GM23338 (cell line): Measurements from ENCODE around the gene CRABP1. TPM values are rescaled to one million over a fixed set of nuclear protein-coding genes. Genes with fewer than 3 reads are reported as not detected.

Source experiments
- ATAC-seq: fragments of 200-7000 bp; cut with Tn5 transposase; 3 replicates; pipeline ENCODE4 v1.9.1; 2020
- DNase-seq: peaks from one replicate; pipeline ENCODE4 v3.0.0-alpha.2; 2015; ENCODE audit warnings: low spot score
- H2AFZ ChIP-seq: fragments of 200-600 bp; sonication (generic); 2 replicates; pipeline ENCODE4 v1.8.0; 2016; ENCODE audit warnings: antibody characterized with exemption, mild to moderate bottlenecking, moderate library complexity
- H3F3A ChIP-seq: fragments of 200-600 bp; sonication (generic); replicated peaks from 2 replicates; pipeline ENCODE4 v1.8.0; 2017; ENCODE audit warnings: antibody characterized with exemption, mixed run types, low read depth
- H3K27ac ChIP-seq: fragments of 200-600 bp; sonication (generic); 2 replicates; pipeline ENCODE4 v1.6.1; 2016; ENCODE audit warnings: low read depth
- H3K27me3 ChIP-seq: fragments of 200-600 bp; sonication (generic); 2 replicates; pipeline ENCODE4 v1.8.0; 2016; ENCODE audit warnings: mild to moderate bottlenecking, mixed run types, moderate library complexity; ENCODE audit not compliant: insufficient read depth
- H3K36me3 ChIP-seq: fragments of 200-600 bp; sonication (generic); 2 replicates; pipeline ENCODE4 v1.8.0; 2016; ENCODE audit warnings: mild to moderate bottlenecking; ENCODE audit not compliant: insufficient read depth
- H3K4me1 ChIP-seq: fragments of 200-600 bp; sonication (generic); 2 replicates; pipeline ENCODE4 v1.8.0; 2016; ENCODE audit warnings: mild to moderate bottlenecking, moderate library complexity; ENCODE audit not compliant: insufficient read depth
- H3K4me2 ChIP-seq: fragments of 200-600 bp; sonication (generic); 2 replicates; pipeline ENCODE4 v1.7.1; 2017; ENCODE audit warnings: mixed run types
- H3K4me3 ChIP-seq: fragments of 200-600 bp; sonication (generic); 2 replicates; pipeline ENCODE4 v1.6.1; 2016; ENCODE audit warnings: mixed run types
- H3K79me2 ChIP-seq: fragments of 200-600 bp; sonication (generic); replicated peaks from 2 replicates; pipeline ENCODE4 v1.8.0; 2017; ENCODE audit warnings: mild to moderate bottlenecking; ENCODE audit not compliant: insufficient read depth
- H3K9me2 ChIP-seq: fragments of 200-600 bp; sonication (generic); 2 replicates; pipeline ENCODE4 v1.8.0; 2017; ENCODE audit not compliant: insufficient read depth
- H4K20me1 ChIP-seq: fragments of 200-600 bp; sonication (generic); replicated peaks from 2 replicates; pipeline ENCODE4 v1.8.0; 2017; ENCODE audit warnings: mild to moderate bottlenecking; ENCODE audit not compliant: insufficient read depth
- H3K27ac Mint-ChIP-seq: 2 replicates; pipeline ENCODE4 v1.8.0; 2020; ENCODE audit warnings: inconsistent platforms, mild to moderate bottlenecking, moderate library complexity, mixed read lengths
- H3K27me3 Mint-ChIP-seq: 3 replicates; pipeline ENCODE4 v1.8.0; 2022; ENCODE audit warnings: low read depth, mild to moderate bottlenecking, moderate library complexity, mixed read lengths, inconsistent platforms; ENCODE audit not compliant: insufficient read depth, poor library complexity
- H3K36me3 Mint-ChIP-seq: 3 replicates; pipeline ENCODE4 v1.8.0; 2021; ENCODE audit warnings: low read depth, mild to moderate bottlenecking, inconsistent platforms, moderate library complexity, mixed read lengths
- H3K4me1 Mint-ChIP-seq: 3 replicates; pipeline ENCODE4 v1.8.0; 2020; ENCODE audit warnings: mild to moderate bottlenecking, inconsistent platforms, mixed read lengths
- H3K4me3 Mint-ChIP-seq: 3 replicates; pipeline ENCODE4 v1.8.0; 2021; ENCODE audit warnings: moderate library complexity, mild to moderate bottlenecking, inconsistent platforms, mixed read lengths
- H3K9me3 Mint-ChIP-seq: 3 replicates; pipeline ENCODE4 v1.8.0; 2020; ENCODE audit warnings: moderate library complexity, mild to moderate bottlenecking, inconsistent platforms, mixed read lengths
- CREB1 ChIP-seq: fragments of 250-450 bp; sonication (Bioruptor Pico); IDR thresholded peaks from 2 replicates; pipeline ENCODE4 v1.5.0; 2020; ENCODE audit warnings: low read depth, mild to moderate bottlenecking, moderate library complexity
- EZH2 ChIP-seq: fragments of 200-600 bp; sonication (generic); IDR thresholded peaks from one replicate; pipeline ENCODE4 v1.8.0; 2017; ENCODE audit warnings: antibody characterized with exemption, mild to moderate bottlenecking, low read depth; ENCODE audit not compliant: unreplicated experiment
- JUNB ChIP-seq: IDR thresholded peaks from one replicate; pipeline ENCODE4 v1.6.1; 2016; ENCODE audit warnings: antibody characterized with exemption; ENCODE audit not compliant: unreplicated experiment
- NANOG ChIP-seq: IDR thresholded peaks from 2 replicates; pipeline ENCODE4 v1.6.1; 2016; ENCODE audit warnings: antibody characterized with exemption, borderline replicate concordance
- STAT1 ChIP-seq: IDR thresholded peaks from one replicate; pipeline ENCODE4 v1.6.1; 2016; ENCODE audit warnings: antibody characterized with exemption; ENCODE audit not compliant: unreplicated experiment
- ZNF331 ChIP-seq: fragments of 250-450 bp; sonication (Bioruptor Pico); IDR thresholded peaks from 2 replicates; pipeline ENCODE4 v1.5.0; 2020; ENCODE audit warnings: low read depth, mild to moderate bottlenecking, moderate library complexity
- polyA plus RNA-seq: library from polyadenylated mRNA; unstranded; fragments of >200 nt; fragmentation: Nextera tagmentation; extraction: Ambion mirVana; gene quantifications from 2 replicates; pipeline ENCODE4 v1.2.1, GENCODE V29; 2016
- total RNA-seq: library from RNA; depleted of rRNA; stranded (reverse); fragments of >200 nt; shearing (Covaris generic); gene quantifications from 2 replicates; pipeline ENCODE4 v1.2.3, GENCODE V29; 2014
- TF ChIP-seq, protein P1 (sequence below), 2 experiments: fragments of 200-600 bp in 1 of 2; sonication (generic) in 1 of 2; conservative IDR thresholded peaks; 2 replicates each; pipeline versions ENCODE4 v1.5.1 to v1.6.1; 2016 to 2017; ENCODE audit warnings: antibody characterized with exemption in 2 of 2, low read depth in 2 of 2, mild to moderate bottlenecking in 2 of 2, moderate library complexity in 1 of 2
- TF ChIP-seq, protein P2 (sequence below): IDR thresholded peaks from 2 replicates; pipeline ENCODE4 v1.6.1; 2016; ENCODE audit warnings: antibody characterized with exemption
- TF ChIP-seq, protein P3 (sequence below): fragments of 250-450 bp; sonication (Bioruptor Pico); IDR thresholded peaks from 2 replicates; pipeline ENCODE4 v1.5.0; 2020; ENCODE audit warnings: mild to moderate bottlenecking, moderate library complexity
- TF ChIP-seq, protein P4 (sequence below): IDR thresholded peaks from one replicate; pipeline ENCODE4 v1.6.1; 2018; ENCODE audit warnings: antibody characterized with exemption; ENCODE audit not compliant: unreplicated experiment

The CRABP1 gene
- total and polyA plus RNA-seq, 2 experiments from 2014 or later = 156 to 522 TPM

DNA sequence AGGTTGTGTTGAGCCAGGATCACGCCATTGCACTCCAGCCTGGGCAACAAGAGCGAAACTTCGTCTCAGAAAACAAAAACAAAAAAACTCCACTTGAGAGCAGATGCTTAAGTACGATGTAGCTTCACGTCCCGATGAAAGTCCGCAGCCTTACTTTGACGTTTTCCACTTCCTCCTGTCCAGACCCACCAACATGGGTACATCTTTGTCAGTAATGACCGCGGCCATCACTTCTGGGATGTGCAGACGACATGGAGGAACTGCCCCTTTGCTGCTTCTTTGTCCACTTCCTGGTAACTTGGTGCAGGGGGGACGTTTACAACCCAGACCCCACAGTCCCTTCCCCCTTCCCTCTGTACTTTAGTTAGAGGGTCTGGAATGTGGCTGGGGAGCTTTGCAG, 48.7 kb downstream of the CRABP1 start (continued):
- TF ChIP-seq, protein P1, sequence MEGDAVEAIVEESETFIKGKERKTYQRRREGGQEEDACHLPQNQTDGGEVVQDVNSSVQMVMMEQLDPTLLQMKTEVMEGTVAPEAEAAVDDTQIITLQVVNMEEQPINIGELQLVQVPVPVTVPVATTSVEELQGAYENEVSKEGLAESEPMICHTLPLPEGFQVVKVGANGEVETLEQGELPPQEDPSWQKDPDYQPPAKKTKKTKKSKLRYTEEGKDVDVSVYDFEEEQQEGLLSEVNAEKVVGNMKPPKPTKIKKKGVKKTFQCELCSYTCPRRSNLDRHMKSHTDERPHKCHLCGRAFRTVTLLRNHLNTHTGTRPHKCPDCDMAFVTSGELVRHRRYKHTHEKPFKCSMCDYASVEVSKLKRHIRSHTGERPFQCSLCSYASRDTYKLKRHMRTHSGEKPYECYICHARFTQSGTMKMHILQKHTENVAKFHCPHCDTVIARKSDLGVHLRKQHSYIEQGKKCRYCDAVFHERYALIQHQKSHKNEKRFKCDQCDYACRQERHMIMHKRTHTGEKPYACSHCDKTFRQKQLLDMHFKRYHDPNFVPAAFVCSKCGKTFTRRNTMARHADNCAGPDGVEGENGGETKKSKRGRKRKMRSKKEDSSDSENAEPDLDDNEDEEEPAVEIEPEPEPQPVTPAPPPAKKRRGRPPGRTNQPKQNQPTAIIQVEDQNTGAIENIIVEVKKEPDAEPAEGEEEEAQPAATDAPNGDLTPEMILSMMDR (conservative IDR thresholded peaks at IDR 0.05; ENCODE audit: low read depth in 2 of 2) = no peak
- TF ChIP-seq STAT1 (no peak), CREB1 (CRISPR knock-in tag) (no peak), NANOG (no peak)
- TF ChIP-seq, protein P2, sequence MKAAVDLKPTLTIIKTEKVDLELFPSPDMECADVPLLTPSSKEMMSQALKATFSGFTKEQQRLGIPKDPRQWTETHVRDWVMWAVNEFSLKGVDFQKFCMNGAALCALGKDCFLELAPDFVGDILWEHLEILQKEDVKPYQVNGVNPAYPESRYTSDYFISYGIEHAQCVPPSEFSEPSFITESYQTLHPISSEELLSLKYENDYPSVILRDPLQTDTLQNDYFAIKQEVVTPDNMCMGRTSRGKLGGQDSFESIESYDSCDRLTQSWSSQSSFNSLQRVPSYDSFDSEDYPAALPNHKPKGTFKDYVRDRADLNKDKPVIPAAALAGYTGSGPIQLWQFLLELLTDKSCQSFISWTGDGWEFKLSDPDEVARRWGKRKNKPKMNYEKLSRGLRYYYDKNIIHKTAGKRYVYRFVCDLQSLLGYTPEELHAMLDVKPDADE = no peak
- TF ChIP-seq, protein P3, sequence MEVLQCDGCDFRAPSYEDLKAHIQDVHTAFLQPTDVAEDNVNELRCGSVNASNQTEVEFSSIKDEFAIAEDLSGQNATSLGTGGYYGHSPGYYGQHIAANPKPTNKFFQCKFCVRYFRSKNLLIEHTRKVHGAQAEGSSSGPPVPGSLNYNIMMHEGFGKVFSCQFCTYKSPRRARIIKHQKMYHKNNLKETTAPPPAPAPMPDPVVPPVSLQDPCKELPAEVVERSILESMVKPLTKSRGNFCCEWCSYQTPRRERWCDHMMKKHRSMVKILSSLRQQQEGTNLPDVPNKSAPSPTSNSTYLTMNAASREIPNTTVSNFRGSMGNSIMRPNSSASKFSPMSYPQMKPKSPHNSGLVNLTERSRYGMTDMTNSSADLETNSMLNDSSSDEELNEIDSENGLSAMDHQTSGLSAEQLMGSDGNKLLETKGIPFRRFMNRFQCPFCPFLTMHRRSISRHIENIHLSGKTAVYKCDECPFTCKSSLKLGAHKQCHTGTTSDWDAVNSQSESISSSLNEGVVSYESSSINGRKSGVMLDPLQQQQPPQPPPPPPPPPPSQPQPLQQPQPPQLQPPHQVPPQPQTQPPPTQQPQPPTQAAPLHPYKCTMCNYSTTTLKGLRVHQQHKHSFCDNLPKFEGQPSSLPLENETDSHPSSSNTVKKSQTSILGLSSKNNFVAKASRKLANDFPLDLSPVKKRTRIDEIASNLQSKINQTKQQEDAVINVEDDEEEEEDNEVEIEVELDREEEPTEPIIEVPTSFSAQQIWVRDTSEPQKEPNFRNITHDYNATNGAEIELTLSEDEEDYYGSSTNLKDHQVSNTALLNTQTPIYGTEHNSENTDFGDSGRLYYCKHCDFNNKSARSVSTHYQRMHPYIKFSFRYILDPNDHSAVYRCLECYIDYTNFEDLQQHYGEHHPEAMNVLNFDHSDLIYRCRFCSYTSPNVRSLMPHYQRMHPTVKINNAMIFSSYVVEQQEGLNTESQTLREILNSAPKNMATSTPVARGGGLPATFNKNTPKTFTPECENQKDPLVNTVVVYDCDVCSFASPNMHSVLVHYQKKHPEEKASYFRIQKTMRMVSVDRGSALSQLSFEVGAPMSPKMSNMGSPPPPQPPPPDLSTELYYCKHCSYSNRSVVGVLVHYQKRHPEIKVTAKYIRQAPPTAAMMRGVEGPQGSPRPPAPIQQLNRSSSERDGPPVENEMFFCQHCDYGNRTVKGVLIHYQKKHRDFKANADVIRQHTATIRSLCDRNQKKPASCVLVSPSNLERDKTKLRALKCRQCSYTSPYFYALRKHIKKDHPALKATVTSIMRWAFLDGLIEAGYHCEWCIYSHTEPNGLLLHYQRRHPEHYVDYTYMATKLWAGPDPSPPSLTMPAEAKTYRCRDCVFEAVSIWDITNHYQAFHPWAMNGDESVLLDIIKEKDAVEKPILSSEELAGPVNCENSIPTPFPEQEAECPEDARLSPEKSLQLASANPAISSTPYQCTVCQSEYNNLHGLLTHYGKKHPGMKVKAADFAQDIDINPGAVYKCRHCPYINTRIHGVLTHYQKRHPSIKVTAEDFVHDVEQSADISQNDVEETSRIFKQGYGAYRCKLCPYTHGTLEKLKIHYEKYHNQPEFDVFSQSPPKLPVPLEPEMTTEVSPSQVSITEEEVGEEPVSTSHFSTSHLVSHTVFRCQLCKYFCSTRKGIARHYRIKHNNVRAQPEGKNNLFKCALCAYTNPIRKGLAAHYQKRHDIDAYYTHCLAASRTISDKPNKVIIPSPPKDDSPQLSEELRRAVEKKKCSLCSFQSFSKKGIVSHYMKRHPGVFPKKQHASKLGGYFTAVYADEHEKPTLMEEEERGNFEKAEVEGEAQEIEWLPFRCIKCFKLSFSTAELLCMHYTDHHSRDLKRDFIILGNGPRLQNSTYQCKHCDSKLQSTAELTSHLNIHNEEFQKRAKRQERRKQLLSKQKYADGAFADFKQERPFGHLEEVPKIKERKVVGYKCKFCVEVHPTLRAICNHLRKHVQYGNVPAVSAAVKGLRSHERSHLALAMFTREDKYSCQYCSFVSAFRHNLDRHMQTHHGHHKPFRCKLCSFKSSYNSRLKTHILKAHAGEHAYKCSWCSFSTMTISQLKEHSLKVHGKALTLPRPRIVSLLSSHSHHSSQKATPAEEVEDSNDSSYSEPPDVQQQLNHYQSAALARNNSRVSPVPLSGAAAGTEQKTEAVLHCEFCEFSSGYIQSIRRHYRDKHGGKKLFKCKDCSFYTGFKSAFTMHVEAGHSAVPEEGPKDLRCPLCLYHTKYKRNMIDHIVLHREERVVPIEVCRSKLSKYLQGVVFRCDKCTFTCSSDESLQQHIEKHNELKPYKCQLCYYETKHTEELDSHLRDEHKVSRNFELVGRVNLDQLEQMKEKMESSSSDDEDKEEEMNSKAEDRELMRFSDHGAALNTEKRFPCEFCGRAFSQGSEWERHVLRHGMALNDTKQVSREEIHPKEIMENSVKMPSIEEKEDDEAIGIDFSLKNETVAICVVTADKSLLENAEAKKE (CRISPR knock-in tag) = no peak

DNA sequence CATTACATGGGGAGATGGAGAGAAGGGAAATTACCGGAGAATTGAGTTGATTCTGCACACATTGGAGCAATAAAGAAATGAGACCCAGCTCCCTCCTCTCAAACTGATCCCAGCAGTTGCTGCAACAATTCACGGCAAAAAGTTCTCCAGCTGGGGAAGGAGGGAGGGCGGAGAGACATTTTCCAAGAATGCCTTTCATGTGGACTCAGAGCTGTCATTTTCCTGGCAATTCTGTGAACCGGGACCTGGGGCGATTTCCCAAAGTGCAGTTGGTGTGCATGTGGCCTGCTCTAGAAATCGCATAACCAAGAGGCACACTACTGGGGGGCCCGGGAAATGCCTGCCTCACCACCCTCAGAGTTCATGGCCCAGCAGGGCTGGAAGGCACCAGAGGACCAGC, 49.2 kb downstream of the CRABP1 start:
- H3F3A ChIP-seq = no peaks in the 10 kb centered on the region
- no peaks in the 10 kb centered on the region; the same call in 2 of the 3 replicates for H3K9me3 Mint-ChIP-seq
- ATAC-seq = no peak

More for the DNA sequence above, 49.2 kb downstream of the CRABP1 start:
- H3K27me3 ChIP-seq = no peaks in the 10 kb centered on the region
- no peaks in the 10 kb centered on the region for H3K9me2 ChIP-seq
- no peaks in the 10 kb centered on the region for H4K20me1 ChIP-seq
- H2AFZ ChIP-seq = peak overlapping the region; percentile 92
- H3K36me3 ChIP-seq = no peaks in the 10 kb centered on the region
- 0 out of 2 replicates have a peak overlapping the region, but pooled peaks have one; percentile 11 for H3K4me2 ChIP-seq
- H3K79me2 ChIP-seq = no peaks in the 10 kb centered on the region
- H3K4me3 ChIP-seq = no peak overlapping the region
- H3K36me3 Mint-ChIP-seq = no peaks in the 10 kb centered on the region
- no peak overlapping the region for H3K27ac ChIP-seq
- peak overlapping the region; percentile 25; the same call in 1 of the 2 replicates for H3K27ac Mint-ChIP-seq
- peaks cover 48% of the 10 kb centered on the region for H3K4me1 Mint-ChIP-seq
- DNase-seq = no peak
- H3K27me3 Mint-ChIP-seq = peaks cover 8% of the 10 kb centered on the region
- peaks cover 25% of the 10 kb centered on the region for H3K4me1 ChIP-seq
- no peak overlapping the region for H3K4me3 Mint-ChIP-seq
- TF ChIP-seq JUNB = no peak
- TF ChIP-seq, protein P1 (conservative IDR thresholded peaks at IDR 0.05; ENCODE audit: low read depth in 2 of 2) = no peak
- TF ChIP-seq, protein P4, sequence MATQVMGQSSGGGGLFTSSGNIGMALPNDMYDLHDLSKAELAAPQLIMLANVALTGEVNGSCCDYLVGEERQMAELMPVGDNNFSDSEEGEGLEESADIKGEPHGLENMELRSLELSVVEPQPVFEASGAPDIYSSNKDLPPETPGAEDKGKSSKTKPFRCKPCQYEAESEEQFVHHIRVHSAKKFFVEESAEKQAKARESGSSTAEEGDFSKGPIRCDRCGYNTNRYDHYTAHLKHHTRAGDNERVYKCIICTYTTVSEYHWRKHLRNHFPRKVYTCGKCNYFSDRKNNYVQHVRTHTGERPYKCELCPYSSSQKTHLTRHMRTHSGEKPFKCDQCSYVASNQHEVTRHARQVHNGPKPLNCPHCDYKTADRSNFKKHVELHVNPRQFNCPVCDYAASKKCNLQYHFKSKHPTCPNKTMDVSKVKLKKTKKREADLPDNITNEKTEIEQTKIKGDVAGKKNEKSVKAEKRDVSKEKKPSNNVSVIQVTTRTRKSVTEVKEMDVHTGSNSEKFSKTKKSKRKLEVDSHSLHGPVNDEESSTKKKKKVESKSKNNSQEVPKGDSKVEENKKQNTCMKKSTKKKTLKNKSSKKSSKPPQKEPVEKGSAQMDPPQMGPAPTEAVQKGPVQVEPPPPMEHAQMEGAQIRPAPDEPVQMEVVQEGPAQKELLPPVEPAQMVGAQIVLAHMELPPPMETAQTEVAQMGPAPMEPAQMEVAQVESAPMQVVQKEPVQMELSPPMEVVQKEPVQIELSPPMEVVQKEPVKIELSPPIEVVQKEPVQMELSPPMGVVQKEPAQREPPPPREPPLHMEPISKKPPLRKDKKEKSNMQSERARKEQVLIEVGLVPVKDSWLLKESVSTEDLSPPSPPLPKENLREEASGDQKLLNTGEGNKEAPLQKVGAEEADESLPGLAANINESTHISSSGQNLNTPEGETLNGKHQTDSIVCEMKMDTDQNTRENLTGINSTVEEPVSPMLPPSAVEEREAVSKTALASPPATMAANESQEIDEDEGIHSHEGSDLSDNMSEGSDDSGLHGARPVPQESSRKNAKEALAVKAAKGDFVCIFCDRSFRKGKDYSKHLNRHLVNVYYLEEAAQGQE = no peak
- TF ChIP-seq EZH2 = no peak
- TF ChIP-seq ZNF331 = no peak
- no peak for TF ChIP-seq NANOG
